Measurements from ENCODE around the gene TIMM10.

TIMM10 gene

DNA sequence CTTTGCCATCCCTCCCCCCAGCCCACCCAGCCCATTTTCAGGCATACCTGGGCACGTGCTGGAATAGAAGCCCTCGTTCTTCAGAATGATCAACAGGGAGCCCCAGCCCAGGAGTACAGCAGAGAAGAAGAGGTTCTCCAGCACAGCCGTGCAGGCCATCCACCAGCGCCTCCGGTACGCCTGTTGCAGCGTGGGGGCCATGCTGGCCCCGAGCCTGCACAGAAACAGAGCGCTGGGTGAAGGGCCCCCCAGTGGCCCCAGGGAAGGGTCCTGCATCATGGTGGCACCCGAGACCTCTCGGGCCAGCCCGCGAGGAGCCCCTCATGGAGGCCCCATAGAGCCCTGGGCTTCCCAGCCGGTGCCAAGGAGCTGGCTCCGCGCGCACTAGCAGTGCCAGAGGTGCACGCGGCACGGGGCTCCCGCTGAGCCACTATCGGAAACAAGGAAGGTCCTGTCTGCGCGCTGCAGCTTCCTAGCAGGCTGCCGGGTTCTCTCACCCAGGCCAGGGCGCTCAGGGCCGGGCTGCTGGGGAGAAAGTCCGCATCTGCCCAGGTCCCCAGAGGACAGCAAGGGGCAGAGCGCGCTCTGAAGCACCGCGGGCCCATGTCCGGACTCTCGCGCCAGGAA lies 16.5 kb downstream of the TIMM10 start:
- H3K27me3 ChIP-seq (replicated peaks; ENCODE audit: control insufficient read depth, insufficient read depth, low read length): no peaks in the 10 kb centered on the region
- peak overlapping the region; percentile 94 for H3K4me3 ChIP-seq (ENCODE audit: low read length)
- H3K9me3 ChIP-seq (ENCODE audit: control insufficient read depth, low read length): no peaks in the 10 kb centered on the region
- peaks cover 5% of the 10 kb centered on the region for H3K4me1 ChIP-seq (ENCODE audit: control insufficient read depth, insufficient read depth, low read length)
- peak; percentile 19 for DNase-seq (ENCODE audit: low read depth)
- peak overlapping the region; percentile 89 for H3K9ac ChIP-seq (ENCODE audit: low read length)
- H3K36me3 ChIP-seq (ENCODE audit: control insufficient read depth, insufficient read depth, low read length, severe bottlenecking): no peaks in the 10 kb centered on the region

DNA sequence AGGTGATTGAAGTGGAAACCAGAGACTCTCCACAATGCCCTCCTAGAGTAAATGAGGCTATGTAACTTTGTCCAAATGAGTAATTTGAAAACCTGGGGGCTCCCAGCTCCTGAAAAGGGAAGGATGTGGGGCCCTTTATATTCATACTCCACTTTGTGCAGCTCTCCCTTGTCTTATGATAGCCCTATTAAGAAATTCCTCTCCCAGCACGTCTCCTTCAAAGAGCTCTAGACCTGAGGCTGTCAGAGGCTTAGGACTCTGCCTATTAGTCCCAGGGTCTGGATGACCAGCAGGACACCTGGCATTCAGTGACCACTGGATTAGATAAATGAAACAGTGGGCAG lies 17.1 kb downstream of the TIMM10 start:
- Histone ChIP-seq H3K27me3 (replicated peaks; ENCODE audit: control insufficient read depth, insufficient read depth, low read length) (no peaks in the 10 kb centered on the region), H3K9ac (ENCODE audit: low read length) (no peak overlapping the region), H3K9me3 (ENCODE audit: control insufficient read depth, low read length) (no peaks in the 10 kb centered on the region), H3K36me3 (ENCODE audit: control insufficient read depth, insufficient read depth, low read length, severe bottlenecking) (no peaks in the 10 kb centered on the region), H3K4me3 (ENCODE audit: low read length) (no peak overlapping the region), H3K4me1 (ENCODE audit: control insufficient read depth, insufficient read depth, low read length) (peaks cover 5% of the 10 kb centered on the region)
- DNase-seq (ENCODE audit: low read depth): no peak

DNA sequence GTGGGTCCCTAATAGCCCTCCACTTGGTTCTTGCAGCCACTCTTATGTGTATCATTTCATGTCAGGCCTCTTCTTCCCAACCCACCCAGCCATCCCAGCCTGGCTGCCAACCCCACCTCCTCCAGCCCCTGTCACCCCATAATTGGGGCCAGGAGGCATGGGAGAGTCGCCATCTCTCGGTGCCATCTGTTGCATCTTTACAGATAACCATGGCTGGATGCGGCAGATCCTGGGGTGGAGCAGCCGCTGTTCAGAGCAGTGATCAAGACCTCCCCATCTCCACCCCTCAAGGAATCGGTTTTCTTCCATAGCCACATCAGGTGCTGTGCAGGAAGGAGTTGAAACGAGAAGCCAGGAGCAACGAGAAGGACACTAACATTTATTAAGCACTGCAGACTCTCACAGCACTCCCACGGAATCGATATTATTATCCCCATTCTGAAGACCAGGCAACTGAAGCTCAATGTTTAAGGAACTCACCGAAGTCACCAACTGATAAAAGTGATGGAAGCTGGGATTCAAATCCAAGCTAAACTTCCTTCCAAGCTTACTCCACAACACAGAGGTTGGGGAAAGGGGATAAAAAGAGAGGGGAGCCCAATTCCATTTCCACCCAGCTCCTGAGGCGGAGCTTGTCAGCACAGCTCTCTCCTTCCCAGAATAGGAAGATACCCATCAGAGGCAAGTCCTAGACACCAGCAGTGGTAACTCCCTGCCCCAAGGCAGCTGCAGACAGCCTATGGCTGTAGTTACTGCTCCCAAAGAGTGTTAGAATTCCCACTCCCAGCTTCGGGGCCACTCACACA lies 17.7 kb downstream of the TIMM10 start:
- H3K9me3 ChIP-seq (ENCODE audit: control insufficient read depth, low read length): no peaks in the 10 kb centered on the region
- no peaks in the 10 kb centered on the region for H3K27me3 ChIP-seq (replicated peaks; ENCODE audit: control insufficient read depth, insufficient read depth, low read length)
- no peak overlapping the region for H3K4me3 ChIP-seq (ENCODE audit: low read length)
- no peaks in the 10 kb centered on the region for H3K36me3 ChIP-seq (ENCODE audit: control insufficient read depth, insufficient read depth, low read length, severe bottlenecking)
- no peak overlapping the region for H3K9ac ChIP-seq (ENCODE audit: low read length)
- no peak for DNase-seq (ENCODE audit: low read depth)
- peaks cover 5% of the 10 kb centered on the region for H3K4me1 ChIP-seq (ENCODE audit: control insufficient read depth, insufficient read depth, low read length)

DNA sequence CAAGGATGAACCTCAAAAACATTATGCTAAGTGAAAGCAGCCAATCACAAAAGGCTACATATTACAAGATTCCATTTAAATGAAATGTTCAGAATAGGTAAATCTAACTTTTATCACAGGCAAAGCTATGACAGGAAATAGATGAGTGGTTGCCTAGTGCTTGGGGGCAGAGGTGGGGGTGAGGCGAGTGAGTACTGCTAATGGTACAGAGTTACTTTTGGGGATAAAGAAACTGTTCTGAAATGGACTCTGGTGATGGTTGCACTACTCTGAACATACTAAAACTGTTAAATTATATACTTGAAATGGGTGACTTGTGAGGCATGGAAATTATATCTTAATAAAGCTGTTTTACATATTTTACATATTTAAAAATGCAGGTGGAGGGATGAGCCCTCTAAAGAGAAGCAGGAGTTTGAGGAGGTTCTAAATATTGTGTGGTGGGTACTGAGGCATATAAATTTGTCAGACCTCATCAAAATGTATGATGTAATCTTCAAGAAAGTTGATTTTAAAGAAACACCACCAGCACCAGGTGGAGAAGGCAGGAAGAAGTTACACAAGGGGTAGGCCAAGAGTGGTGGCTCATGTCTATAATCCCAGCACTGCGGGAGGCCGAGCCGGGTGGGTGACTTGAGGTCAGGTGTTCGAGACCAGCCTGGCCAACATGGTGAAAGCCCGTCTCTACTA lies 18.7 kb downstream of the TIMM10 start:
- no peak overlapping the region for H3K4me3 ChIP-seq (ENCODE audit: low read length)
- H3K4me1 ChIP-seq (ENCODE audit: control insufficient read depth, insufficient read depth, low read length): peaks cover 5% of the 10 kb centered on the region
- no peaks in the 10 kb centered on the region for H3K9me3 ChIP-seq (ENCODE audit: control insufficient read depth, low read length)
- H3K27me3 ChIP-seq (replicated peaks; ENCODE audit: control insufficient read depth, insufficient read depth, low read length): no peaks in the 10 kb centered on the region
- no peak overlapping the region for H3K9ac ChIP-seq (ENCODE audit: low read length)
- no peaks in the 10 kb centered on the region for H3K36me3 ChIP-seq (ENCODE audit: control insufficient read depth, insufficient read depth, low read length, severe bottlenecking)
- DNase-seq (ENCODE audit: low read depth): no peak

DNA sequence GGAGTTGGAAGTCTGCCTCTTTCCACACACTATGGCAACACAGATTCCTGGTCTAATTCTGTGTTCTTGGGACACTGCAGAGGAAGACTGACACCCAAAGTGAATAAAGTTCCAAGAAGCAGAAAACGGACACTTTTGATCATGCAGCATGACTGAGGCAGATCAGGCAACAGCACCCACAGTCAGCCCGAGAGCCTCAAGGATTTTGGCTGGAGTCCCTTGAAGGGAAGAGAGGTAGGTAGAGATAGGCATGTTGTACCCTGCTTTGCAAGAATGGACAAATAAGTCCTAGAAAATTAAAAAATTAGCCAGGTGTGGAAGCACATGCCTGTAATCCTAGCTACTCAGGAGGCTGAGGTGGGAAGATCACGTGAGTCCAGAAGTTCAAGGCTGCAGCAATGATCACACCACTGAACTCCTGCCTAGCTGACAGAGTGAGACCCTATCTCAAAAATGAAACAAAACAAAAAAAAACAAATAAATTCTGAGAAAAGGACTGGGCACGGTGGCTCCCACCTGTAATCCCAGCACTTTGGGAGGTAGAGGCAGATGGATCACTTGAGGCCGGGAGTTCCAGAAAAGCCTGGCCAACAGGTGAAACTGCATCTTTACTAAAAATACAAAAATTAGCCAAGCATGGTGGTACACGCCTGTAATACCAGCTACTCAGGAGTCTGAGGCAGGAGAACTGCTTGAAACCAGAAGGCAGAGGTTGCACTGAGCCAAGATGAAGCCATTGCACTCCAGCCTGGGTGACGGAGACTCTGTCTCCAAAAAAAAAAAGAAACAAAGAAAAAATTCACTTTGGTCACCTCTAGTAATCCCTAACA lies 22.0 kb downstream of the TIMM10 start:
- no peak for DNase-seq (ENCODE audit: low read depth)
- H3K4me3 ChIP-seq (ENCODE audit: low read length): no peak overlapping the region
- H3K4me1 ChIP-seq (ENCODE audit: control insufficient read depth, insufficient read depth, low read length): no peaks in the 10 kb centered on the region
- H3K9ac ChIP-seq (ENCODE audit: low read length): no peak overlapping the region
- no peaks in the 10 kb centered on the region for H3K36me3 ChIP-seq (ENCODE audit: control insufficient read depth, insufficient read depth, low read length, severe bottlenecking)
- no peaks in the 10 kb centered on the region for H3K9me3 ChIP-seq (ENCODE audit: control insufficient read depth, low read length)
- no peaks in the 10 kb centered on the region for H3K27me3 ChIP-seq (replicated peaks; ENCODE audit: control insufficient read depth, insufficient read depth, low read length)

DNA sequence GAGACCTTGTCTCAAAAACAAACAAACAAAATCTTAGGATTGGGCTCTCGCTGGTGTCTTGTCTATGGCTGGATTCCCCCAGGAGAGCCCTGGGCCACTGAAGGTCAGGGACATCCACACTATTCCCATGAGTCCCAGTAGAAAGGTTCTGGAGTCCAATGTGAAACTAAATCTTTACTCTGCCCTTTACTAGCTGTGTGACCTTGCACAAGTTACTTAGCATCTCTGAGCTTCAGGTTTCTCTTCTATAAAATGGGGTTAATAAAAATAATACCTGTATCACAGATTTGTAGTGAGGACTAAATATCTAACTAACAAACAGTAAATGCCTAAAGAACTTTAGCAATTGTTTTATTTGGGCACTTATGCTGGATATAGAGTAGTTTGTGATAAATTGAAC lies 24.0 kb downstream of the TIMM10 start:
- Histone ChIP-seq H3K9me3 (ENCODE audit: control insufficient read depth, low read length) (no peaks in the 10 kb centered on the region), H3K4me3 (ENCODE audit: low read length) (no peak overlapping the region), H3K9ac (ENCODE audit: low read length) (no peak overlapping the region), H3K36me3 (ENCODE audit: control insufficient read depth, insufficient read depth, low read length, severe bottlenecking) (no peaks in the 10 kb centered on the region), H3K4me1 (ENCODE audit: control insufficient read depth, insufficient read depth, low read length) (peaks cover 8% of the 10 kb centered on the region), H3K27me3 (replicated peaks; ENCODE audit: control insufficient read depth, insufficient read depth, low read length) (no peaks in the 10 kb centered on the region)
- DNase-seq (ENCODE audit: low read depth): no peak

DNA sequence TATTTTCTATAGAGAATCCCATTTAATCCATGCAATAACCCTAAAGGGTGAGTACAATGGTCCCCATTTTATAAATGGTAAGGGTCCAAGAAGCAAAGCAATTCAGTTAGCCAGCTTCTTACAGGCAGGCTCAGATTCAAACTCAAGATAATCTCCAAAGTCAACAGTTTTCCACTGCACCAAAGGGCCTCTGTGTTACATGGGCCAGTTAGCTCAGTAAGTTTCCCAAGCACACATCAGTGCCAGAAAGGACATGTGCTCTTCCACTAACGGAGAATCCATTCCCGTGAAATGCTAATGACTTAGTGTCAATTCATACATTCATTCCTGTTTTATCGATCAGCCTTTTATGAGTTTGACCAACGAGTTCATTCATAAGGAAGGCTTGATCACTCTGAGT lies 26.0 kb downstream of the TIMM10 start:
- peaks cover 17% of the 10 kb centered on the region for H3K4me1 ChIP-seq (ENCODE audit: control insufficient read depth, insufficient read depth, low read length)
- no peak overlapping the region for H3K9ac ChIP-seq (ENCODE audit: low read length)
- no peak for DNase-seq (ENCODE audit: low read depth)
- no peaks in the 10 kb centered on the region for H3K9me3 ChIP-seq (ENCODE audit: control insufficient read depth, low read length)
- no peaks in the 10 kb centered on the region for H3K27me3 ChIP-seq (replicated peaks; ENCODE audit: control insufficient read depth, insufficient read depth, low read length)
- no peak overlapping the region for H3K4me3 ChIP-seq (ENCODE audit: low read length)
- no peaks in the 10 kb centered on the region for H3K36me3 ChIP-seq (ENCODE audit: control insufficient read depth, insufficient read depth, low read length, severe bottlenecking)

DNA sequence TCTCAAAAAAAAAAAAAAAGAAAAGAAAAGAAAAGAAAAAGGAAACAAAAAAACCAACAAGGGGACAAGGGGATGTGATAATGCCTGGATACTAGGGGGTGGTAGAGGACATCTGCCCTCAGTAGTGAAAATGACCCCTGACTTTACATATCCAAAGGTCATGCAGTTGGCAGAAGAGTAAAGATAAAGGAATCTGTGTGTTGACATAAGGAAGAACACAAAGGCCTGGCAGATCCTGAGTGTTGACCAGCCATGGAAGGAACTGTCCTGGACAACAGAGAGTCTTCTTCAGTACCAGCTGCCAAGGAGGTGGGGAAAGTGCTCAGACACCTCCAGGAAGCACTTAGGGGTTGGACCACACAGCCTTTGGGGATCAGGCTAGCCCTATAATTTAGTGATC lies 27.7 kb downstream of the TIMM10 start:
- no peak for DNase-seq (ENCODE audit: low read depth)
- Histone ChIP-seq H3K36me3 (ENCODE audit: control insufficient read depth, insufficient read depth, low read length, severe bottlenecking) (no peaks in the 10 kb centered on the region), H3K9ac (ENCODE audit: low read length) (no peak overlapping the region), H3K4me1 (ENCODE audit: control insufficient read depth, insufficient read depth, low read length) (peaks cover 27% of the 10 kb centered on the region), H3K4me3 (ENCODE audit: low read length) (no peak overlapping the region), H3K27me3 (replicated peaks; ENCODE audit: control insufficient read depth, insufficient read depth, low read length) (no peaks in the 10 kb centered on the region), H3K9me3 (ENCODE audit: control insufficient read depth, low read length) (no peaks in the 10 kb centered on the region)

DNA sequence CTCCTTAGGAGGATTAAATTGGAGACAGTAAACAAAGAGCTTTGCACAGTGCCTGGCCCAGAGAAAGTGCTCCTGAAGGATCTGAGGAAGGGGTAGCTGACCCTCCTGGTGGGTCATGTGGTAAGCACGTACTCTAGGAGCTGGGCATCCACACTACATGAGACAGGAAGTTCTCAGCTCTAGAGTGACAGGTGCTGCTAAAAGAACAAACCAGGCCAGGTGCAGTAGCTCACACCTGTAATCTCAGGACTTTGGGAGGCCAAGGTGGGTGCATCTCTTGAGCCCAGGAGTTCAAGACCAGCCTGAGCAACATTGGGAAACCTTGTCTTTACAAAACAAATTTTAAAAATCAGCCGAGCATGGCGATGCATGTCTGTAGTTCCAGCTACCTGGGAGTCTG lies 28.2 kb downstream of the TIMM10 start:
- H3K27me3 ChIP-seq (replicated peaks; ENCODE audit: control insufficient read depth, insufficient read depth, low read length): no peaks in the 10 kb centered on the region
- no peak overlapping the region for H3K4me3 ChIP-seq (ENCODE audit: low read length)
- H3K9me3 ChIP-seq (ENCODE audit: control insufficient read depth, low read length): no peaks in the 10 kb centered on the region
- peaks cover 27% of the 10 kb centered on the region for H3K4me1 ChIP-seq (ENCODE audit: control insufficient read depth, insufficient read depth, low read length)
- H3K36me3 ChIP-seq (ENCODE audit: control insufficient read depth, insufficient read depth, low read length, severe bottlenecking): no peaks in the 10 kb centered on the region
- no peak for DNase-seq (ENCODE audit: low read depth)
- H3K9ac ChIP-seq (ENCODE audit: low read length): no peak overlapping the region

DNA sequence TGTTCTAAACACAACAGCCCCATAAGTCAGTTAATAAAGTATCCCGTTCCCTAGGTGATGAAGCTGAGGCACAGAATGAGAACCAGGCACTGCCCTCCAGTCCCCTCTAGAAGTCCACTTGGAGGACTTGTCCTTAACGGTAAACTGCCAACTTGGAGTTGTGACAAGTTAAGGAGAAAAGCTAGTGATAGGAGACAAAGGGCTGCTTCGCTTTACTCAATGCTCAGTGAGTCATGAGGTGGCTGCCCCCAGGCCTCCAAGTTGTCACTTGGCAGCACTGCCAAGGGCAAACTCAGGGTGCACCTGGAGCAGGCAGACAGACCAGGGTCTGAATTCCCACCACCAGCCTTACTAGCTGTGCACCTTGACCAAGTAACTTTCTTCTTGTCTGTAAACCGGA lies 28.6 kb downstream of the TIMM10 start:
- no peaks in the 10 kb centered on the region for H3K9me3 ChIP-seq (ENCODE audit: control insufficient read depth, low read length)
- peaks cover 27% of the 10 kb centered on the region for H3K4me1 ChIP-seq (ENCODE audit: control insufficient read depth, insufficient read depth, low read length)
- H3K36me3 ChIP-seq (ENCODE audit: control insufficient read depth, insufficient read depth, low read length, severe bottlenecking): no peaks in the 10 kb centered on the region
- no peak overlapping the region for H3K4me3 ChIP-seq (ENCODE audit: low read length)
- DNase-seq (ENCODE audit: low read depth): no peak
- no peak overlapping the region for H3K9ac ChIP-seq (ENCODE audit: low read length)
- no peaks in the 10 kb centered on the region for H3K27me3 ChIP-seq (replicated peaks; ENCODE audit: control insufficient read depth, insufficient read depth, low read length)

DNA sequence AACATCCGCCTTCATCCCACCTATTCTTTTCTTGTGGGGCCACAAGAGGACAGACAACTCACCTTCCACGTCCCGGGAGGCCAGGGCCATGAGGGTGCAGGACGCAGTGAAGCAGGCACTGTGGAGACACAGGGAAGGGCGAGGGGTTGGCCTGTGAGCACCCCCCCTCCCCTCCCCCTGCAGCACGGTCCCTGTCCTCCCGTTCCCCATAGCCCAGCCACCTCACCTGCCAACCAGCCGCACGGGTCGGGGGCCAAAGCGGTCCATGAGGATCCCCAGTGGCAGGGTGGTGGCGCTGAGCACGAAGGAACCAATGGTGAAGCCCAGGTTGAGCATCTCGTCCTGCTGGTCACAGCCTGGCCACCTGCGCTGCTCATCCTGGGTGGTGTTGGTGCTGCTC lies 29.6 kb downstream of the TIMM10 start:
- no peaks in the 10 kb centered on the region for H3K9me3 ChIP-seq (ENCODE audit: control insufficient read depth, low read length)
- H3K4me1 ChIP-seq (ENCODE audit: control insufficient read depth, insufficient read depth, low read length): peaks cover 27% of the 10 kb centered on the region
- H3K36me3 ChIP-seq (ENCODE audit: control insufficient read depth, insufficient read depth, low read length, severe bottlenecking): no peaks in the 10 kb centered on the region
- no peaks in the 10 kb centered on the region for H3K27me3 ChIP-seq (replicated peaks; ENCODE audit: control insufficient read depth, insufficient read depth, low read length)
- DNase-seq (ENCODE audit: low read depth): no peak
- no peak overlapping the region for H3K4me3 ChIP-seq (ENCODE audit: low read length)
- H3K9ac ChIP-seq (ENCODE audit: low read length): no peak overlapping the region
